GM12873 (cell line): Measurements from ENCODE around the gene TC2N.

Source experiments
- CTCF ChIP-seq: IDR thresholded peaks from 2 replicates; pipeline ENCODE4 v1.5.1; 2012; ENCODE audit warnings: low read depth, mild to moderate bottlenecking, moderate library complexity, low read length, control low read depth; ENCODE audit not compliant: insufficient read depth; ENCODE audit errors: missing control alignments

TC2N gene

GRCh38 chr14:91827746-91828145 lies 39.6 kb downstream of the TC2N start:
- TF ChIP-seq CTCF, result no peak

- no peak for TF ChIP-seq CTCF
These were observed 49.6 kb downstream of the TC2N start for GRCh38 chr14:91817566-91818325.

GRCh38 chr14:91814317-91814716 lies 53.0 kb downstream of the TC2N start:
- no peak for TF ChIP-seq CTCF

- no peak for TF ChIP-seq CTCF
These were observed 56.6 kb downstream of the TC2N start for GRCh38 chr14:91810699-91811098.

GRCh38 chr14:91806716-91807115 lies 60.6 kb downstream of the TC2N start:
- no peak for TF ChIP-seq CTCF

- TF ChIP-seq CTCF, result no peak
These were observed 61.7 kb downstream of the TC2N start for GRCh38 chr14:91805659-91806058.

GRCh38 chr14:91801358-91801757 lies 66.0 kb downstream of the TC2N start:
- no peak for TF ChIP-seq CTCF
